Measurements from ENCODE around the gene DAPP1. TPM values are rescaled to one million over a fixed set of nuclear protein-coding genes. Genes with fewer than 3 reads are reported as not detected.

DAPP1 gene
- total RNA-seq, 1 experiment from 2014 or later, result not detected

- BruUV-seq (replicated peaks), result no TSS peak
- intact Hi-C loops (cut with micrococcal nuclease; ENCODE audit: unreplicated experiment), result no loop called here
- no peaks in the 10 kb centered on the region for H3K27me3 ChIP-seq (replicated peaks; ENCODE audit: insufficient read depth, low read depth, low read length, poor library complexity)
- no peaks in the 10 kb centered on the region for H3K9me3 ChIP-seq (ENCODE audit: low read depth, low read length, poor library complexity, severe bottlenecking)
- no peak overlapping the region for H3K27ac ChIP-seq (ENCODE audit: low read depth, low read length, poor library complexity, severe bottlenecking)
- POLR2A ChIA-PET (ENCODE audit: low non-redundant PET), result no interaction called here
- CTCF ChIA-PET, result no interaction called here
- no peaks in the 10 kb centered on the region for H3K36me3 ChIP-seq (ENCODE audit: insufficient read depth, low read length, poor library complexity, severe bottlenecking)
- no peak overlapping the region for H3K4me3 ChIP-seq (ENCODE audit: low read depth, low read length, poor library complexity, severe bottlenecking)
- no peak for DNase-seq (ENCODE audit: low spot score)
- TF ChIP-seq EZH2 (IDR thresholded peaks at IDR 0.05; ENCODE audit: borderline replicate concordance, low read depth, low read length, poor library complexity, severe bottlenecking) (no peak), CTCF (conservative IDR thresholded peaks at IDR 0.05; ENCODE audit: low read depth, low read length) (no peak)
- no peaks in the 10 kb centered on the region for H3K4me1 ChIP-seq (ENCODE audit: insufficient read depth, low read length, poor library complexity, severe bottlenecking)
These were observed 6.1 kb downstream of the DAPP1 start for GRCh38 chr4:99822734-99823133.

- Histone ChIP-seq H3K4me3 (ENCODE audit: low read depth, low read length, poor library complexity, severe bottlenecking) (no peak overlapping the region), H3K27ac (ENCODE audit: low read depth, low read length, poor library complexity, severe bottlenecking) (no peak overlapping the region), H3K4me1 (ENCODE audit: insufficient read depth, low read length, poor library complexity, severe bottlenecking) (no peaks in the 10 kb centered on the region), H3K9me3 (ENCODE audit: low read depth, low read length, poor library complexity, severe bottlenecking) (no peaks in the 10 kb centered on the region), H3K27me3 (replicated peaks; ENCODE audit: insufficient read depth, low read depth, low read length, poor library complexity) (no peaks in the 10 kb centered on the region), H3K36me3 (ENCODE audit: insufficient read depth, low read length, poor library complexity, severe bottlenecking) (no peaks in the 10 kb centered on the region)
- TF ChIP-seq EZH2 (IDR thresholded peaks at IDR 0.05; ENCODE audit: borderline replicate concordance, low read depth, low read length, poor library complexity, severe bottlenecking) (no peak), CTCF (conservative IDR thresholded peaks at IDR 0.05; ENCODE audit: low read depth, low read length) (no peak)
- DNase-seq (ENCODE audit: low spot score), result no peak
- intact Hi-C loops (cut with micrococcal nuclease; ENCODE audit: unreplicated experiment), result no loop called here
- ChIA-PET CTCF (no interaction called here), POLR2A (ENCODE audit: low non-redundant PET) (no interaction called here)
- BruUV-seq (replicated peaks), result no TSS peak
These were observed 7.5 kb downstream of the DAPP1 start for GRCh38 chr4:99824070-99824599.

GRCh38 chr4:99825272-99825671, 8.6 kb downstream of the DAPP1 start:
- no peaks in the 10 kb centered on the region for H3K36me3 ChIP-seq (ENCODE audit: insufficient read depth, low read length, poor library complexity, severe bottlenecking)
- H3K27me3 ChIP-seq (replicated peaks; ENCODE audit: insufficient read depth, low read depth, low read length, poor library complexity), result no peaks in the 10 kb centered on the region
- H3K27ac ChIP-seq (ENCODE audit: low read depth, low read length, poor library complexity, severe bottlenecking), result no peak overlapping the region
- H3K4me1 ChIP-seq (ENCODE audit: insufficient read depth, low read length, poor library complexity, severe bottlenecking), result no peaks in the 10 kb centered on the region
- POLR2A ChIA-PET (ENCODE audit: low non-redundant PET), result no interaction called here
- no peaks in the 10 kb centered on the region for H3K9me3 ChIP-seq (ENCODE audit: low read depth, low read length, poor library complexity, severe bottlenecking)
- no peak overlapping the region for H3K4me3 ChIP-seq (ENCODE audit: low read depth, low read length, poor library complexity, severe bottlenecking)
- DNase-seq (ENCODE audit: low spot score), result no peak
- CTCF ChIA-PET, result no interaction called here
- intact Hi-C loops (cut with micrococcal nuclease; ENCODE audit: unreplicated experiment), result no loop called here
- no TSS peak for BruUV-seq (replicated peaks)
- TF ChIP-seq EZH2 (IDR thresholded peaks at IDR 0.05; ENCODE audit: borderline replicate concordance, low read depth, low read length, poor library complexity, severe bottlenecking), result no peak
- no peak for TF ChIP-seq CTCF (conservative IDR thresholded peaks at IDR 0.05; ENCODE audit: low read depth, low read length)
